HG02763 (cell line): ENCODE data around the gene ARFRP1.
A peak's percentile ranks its signal among the peaks of the same experiment; 100 is the strongest.
"Not testable (repeated sequence)": the region's sequence is repeated elsewhere in the genome, so short reads cannot be mapped to it uniquely, and the experiment has no call there.

Experiments
- ATAC-seq: cut with Tn5 transposase; IDR thresholded peaks from one replicate; pipeline ENCODE4 v1.9.1; 2021; ENCODE audit warnings: mild to moderate bottlenecking, moderate library complexity; ENCODE audit not compliant: unreplicated experiment

ARFRP1 gene

DNA sequence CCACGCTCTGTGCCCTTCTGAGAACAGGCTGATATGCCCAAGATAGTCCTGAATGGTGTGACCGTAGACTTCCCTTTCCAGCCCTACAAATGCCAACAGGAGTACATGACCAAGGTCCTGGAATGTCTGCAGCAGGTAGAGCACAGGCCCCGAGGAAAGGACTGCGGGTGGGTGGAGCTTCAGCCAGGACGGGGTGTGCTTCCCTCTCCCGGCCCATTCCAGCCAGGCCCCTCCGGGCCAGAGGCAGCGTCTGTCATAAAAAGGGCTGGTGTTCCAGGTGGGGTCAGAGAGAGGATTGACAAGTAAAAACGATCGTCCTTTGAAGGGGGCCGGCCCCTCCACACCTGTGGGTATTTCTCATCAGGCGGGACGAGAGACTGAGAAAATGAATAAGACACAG lies 48.4 kb downstream of the ARFRP1 start:
- ATAC-seq = no peak

DNA sequence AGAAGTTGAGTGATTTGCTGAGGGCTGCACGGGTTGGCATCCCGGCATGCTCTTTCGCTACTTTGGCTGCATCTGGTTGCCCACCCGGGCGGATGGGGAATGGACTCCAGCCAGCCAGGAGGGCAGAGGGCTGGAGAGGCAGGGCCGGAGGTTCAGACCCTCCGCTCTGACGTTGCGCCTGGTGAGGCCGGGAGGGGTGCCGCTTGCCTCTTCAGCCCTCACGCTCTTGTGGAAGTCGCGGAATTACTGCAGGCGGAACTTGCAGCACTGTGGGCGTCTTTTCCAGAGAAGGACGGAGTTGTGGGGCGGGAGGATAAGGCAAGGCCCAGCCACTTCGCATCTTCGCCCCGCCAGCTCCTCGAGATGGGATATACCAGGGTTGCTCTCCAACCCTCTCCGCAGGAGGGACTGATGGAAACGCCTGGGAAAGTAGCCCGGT lies 49.0 kb downstream of the ARFRP1 start:
- ATAC-seq = peak; percentile 19

DNA sequence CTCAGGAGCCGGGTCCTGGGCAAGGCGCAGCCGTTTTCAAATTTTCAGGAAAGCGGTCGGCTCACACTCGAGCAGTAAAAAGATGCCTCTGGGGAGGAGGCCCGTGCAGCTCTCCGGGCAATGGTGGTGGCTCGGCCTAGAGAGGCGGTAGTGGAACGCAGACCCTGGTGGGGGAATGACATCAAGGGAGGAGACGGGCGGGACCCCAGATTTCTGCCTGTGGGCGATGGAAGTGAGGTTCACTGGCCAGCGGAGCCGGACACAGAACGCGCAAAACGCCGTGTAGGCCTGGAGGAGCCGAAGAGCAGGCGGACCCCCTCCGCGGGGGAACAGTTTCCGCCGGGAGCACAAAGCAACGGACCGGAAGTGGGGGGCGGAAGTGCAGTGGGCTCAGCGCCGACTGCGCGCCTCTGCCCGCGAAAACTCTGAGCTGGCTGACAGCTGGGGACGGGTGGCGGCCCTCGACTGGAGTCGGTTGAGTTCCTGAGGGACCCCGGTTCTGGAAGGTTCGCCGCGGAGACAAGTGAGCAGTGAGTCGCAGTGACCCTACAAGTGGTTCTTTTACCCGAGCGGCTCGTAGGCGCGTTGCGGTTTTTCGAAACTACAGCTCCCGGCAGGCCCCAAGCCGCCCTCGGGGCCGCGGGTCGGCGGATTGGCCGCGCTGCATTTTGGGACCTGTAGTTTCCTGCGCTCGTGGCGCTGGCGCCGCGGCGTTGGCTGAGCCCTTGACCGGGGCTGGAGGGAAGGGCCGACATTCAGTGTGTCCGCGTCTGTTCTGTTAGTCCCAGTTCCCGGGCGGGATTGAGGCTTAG lies 49.6 kb downstream of the ARFRP1 start, which contains the start of gene RTEL1:
TSS of gene RTEL1 (plus strand) at position 376 of the 812 bp plus-strand sequence. CDS start 1,091 bp downstream, outside the sequence.
- peak; percentile 82 for ATAC-seq

DNA sequence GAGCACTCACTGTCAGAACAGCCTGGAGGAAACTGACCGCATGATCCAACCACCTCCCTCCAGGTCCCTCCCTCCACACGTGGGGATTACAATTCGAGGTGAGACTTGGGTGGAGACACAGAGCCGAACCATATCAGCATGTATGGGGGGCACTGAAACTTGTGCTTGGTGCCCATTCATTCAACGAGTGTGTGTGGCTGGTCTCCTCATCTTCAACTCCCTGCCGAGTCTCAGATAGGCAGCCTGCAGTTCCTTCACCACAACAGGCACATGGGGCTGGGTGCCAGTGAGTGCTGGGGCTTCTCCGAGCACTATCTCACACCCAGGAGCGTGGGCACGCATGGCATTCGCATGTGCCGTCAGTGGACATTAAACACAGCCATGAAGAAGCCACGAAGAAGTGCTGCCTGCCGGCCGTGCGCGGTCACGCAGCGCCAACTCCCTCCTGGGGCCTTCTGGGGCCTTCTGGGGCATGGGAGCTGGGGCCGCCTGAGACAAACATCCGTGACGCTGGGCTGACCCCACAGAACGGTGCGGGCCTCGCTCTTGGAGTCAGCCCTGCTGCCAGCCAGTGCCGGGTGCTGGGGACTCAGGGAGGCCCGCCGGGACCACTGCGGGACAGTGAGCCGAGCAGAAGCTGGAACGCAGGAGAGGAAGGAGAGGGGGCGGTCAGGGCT lies 50.4 kb downstream of the ARFRP1 start:
- no peak for ATAC-seq

DNA sequence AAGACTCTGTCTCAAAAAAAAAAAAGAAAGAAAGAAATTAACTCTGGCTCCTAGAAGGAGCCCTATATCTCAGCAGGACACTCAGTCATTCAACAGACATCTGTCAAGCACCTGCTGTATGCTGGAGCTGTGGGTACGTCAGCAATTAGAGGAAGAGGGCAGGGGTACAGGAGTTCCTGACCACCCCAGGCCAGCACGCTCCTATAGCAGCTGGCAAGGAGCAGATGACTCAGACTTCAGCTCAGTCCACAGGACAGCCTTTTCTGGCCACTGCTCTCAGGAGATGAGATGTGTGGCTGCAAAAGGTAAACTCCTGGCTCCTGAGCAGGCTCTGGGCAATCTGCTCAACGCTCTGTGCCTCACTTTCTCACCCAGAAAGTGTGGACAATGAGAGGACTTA lies 51.3 kb downstream of the ARFRP1 start:
- ATAC-seq = no peak

DNA sequence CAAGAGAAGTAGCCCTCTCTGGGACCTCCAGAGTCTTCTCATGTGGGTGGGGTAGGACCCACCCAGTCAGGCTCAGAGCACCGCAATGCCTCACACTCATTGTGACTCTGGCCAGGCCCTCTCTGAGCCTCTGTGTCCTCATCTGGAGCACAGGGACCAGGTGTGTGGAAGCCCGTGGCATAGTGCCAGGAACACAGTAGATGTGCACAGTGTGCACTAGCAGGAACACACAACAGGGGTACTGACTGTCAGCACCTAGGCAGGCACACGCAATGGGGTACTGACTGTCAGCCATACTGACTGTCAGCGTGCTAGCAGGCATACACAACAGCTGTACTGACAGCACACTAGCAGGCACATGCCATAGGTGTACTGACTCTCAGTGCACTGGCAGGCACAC lies 52.5 kb downstream of the ARFRP1 start:
- ATAC-seq = no peak

DNA sequence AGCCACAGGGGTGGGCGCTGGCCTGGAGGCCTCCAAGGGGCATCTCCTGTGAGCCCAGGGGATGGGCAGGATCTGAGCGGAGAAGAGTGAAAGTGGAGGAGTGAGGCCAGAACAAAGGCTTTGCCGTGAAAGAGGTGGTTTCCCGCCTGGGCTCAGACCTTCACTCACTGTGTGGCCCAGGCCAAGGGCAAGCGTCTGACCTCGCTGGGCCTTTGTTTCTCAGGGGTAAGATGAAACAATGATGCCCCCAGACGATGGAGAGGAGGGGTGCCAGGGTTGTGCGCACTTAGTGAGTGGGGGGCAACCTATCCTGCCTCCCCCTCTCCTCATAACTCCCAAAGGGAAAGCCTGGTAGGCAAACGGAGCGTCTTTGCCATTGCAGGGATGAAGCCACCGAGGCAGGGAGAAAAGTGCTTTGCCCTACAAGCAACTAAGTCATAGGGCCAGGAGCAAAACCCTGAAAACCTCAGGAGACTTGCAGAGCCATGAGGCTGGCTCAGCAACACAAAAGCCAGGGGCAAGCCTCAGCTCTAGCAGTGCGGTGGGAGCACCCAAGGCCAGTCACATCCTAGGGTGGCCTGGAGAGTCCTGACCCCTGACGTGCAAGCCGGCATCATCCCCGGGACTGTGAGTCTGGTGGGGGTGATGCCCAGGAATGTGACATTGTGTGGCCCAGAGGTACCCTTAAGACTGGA lies 53.7 kb downstream of the ARFRP1 start:
- no peak for ATAC-seq

DNA sequence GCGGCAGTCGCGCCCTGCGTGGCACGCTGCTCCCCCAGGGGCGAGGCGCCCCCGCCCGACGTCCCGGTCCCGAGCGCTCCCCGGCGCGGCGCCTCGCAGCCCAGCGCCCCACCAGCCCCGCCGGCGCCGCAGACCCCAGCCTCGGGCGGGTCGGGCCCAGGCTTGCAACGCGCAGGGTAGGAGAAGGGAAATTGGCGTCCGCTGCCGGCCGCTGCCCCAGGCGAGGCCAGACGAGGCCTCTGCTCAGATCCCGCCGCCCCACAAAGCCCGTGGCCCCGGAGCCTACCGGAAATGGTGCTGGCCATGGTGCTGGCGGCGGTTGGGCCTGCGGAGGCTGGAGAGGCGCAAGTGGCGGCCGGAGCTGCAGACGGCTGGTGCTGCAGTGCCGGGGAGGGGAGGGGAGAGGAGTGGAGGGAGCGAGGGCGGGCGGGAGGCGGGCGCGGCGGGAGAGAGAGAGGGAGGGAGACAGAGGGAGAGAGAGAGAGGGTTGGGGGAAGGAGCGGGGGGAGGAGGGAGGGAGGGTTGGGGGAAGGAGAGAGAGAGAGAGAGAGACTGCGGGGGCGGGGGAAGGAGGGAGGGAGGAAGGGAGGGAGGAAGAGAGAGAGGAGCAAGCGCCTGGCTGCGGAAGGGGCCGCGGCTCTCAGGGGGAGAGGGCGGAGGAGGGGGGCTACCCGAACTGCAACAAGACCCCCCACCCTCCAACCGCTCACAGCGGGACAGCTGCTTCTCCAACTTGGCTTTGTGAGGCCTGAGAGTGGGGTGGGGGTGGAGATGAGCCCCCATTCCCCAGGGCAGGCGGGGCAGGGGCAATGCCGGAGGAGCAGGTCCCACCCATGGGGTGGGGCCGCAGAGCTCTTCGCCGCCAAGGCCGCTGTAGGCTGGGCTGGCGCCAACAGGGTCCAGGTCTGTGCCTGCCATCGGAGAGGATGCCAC lies 54.5 kb downstream of the ARFRP1 start, which contains the start of gene STMN3:
TSS of gene STMN3 (minus strand) at position 384 of the 933 bp plus-strand sequence. CDS start at position 305, 79 bp downstream.
- no peak for ATAC-seq

DNA sequence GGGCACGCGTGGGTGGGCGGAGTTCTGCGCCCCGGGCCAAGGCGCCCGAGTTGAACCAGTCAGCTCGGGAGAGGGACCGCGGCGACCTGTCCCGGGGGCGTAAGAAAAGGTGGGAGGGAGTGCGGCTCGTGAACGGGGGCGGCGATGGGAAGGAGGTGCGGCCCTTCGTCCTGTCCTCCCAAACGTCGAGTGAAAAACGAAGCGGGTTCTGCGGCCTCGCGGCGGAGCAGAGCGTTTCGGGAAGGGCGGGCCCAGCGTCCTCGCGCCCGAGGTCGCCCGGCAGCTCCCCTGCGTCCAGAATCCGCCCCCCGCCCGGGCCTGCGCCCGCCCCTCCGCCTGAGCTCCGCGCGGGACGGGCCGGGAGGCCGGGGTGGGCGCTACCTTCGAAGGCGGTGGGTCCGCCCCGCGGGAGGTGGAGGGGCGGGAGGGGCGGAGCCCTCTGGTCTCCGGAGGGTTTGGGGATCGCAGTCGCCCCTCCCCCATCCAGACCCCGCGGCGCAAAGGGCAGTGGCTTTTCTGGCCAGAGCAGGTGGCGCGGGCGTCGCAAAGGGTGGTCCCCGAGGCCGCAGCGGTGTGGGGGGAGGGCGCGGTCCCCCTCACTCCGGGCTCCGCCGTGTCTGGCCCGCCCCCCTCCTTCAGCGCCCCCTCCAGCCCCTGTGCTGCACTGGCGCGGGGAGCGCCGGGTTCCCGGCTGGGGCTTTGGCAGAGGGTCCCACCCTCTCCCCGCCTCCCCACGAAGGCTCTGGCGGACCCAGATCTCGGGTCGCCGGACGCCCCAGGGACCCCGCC lies 55.4 kb downstream of the ARFRP1 start:
- ATAC-seq = no peak

DNA sequence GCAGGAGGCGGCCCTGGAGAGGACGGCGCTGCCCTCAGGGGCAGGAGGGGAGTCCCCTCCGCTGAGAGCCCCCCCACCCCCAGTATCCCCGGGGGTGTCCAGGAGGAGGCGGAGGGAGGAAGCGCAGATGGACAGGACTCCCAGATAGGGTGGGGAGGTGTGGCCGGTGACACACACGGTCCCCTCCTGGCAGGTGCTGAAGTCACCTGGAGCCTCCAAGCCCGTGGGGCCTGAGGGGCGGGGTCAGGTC lies 55.9 kb downstream of the ARFRP1 start:
- no peak for ATAC-seq

DNA sequence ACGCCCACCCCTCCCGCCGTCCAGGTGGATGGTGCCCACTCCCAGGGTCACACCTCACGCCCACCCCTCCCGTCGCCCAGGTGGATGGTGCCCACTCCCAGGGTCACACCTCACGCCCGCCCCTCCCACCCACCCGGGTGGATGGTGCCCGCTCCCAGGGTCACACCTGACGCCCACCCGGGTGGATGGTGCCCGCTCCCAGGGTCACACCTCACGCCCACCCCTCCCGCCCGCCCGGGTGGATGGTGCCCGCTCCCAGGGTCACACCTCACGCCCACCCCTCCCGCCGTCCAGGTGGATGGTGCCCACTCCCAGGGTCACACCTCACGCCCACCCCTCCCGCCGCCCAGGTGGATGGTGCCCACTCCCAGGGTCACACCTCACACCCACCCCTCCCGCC lies 57.3 kb downstream of the ARFRP1 start:
- not testable (repeated sequence) for ATAC-seq

DNA sequence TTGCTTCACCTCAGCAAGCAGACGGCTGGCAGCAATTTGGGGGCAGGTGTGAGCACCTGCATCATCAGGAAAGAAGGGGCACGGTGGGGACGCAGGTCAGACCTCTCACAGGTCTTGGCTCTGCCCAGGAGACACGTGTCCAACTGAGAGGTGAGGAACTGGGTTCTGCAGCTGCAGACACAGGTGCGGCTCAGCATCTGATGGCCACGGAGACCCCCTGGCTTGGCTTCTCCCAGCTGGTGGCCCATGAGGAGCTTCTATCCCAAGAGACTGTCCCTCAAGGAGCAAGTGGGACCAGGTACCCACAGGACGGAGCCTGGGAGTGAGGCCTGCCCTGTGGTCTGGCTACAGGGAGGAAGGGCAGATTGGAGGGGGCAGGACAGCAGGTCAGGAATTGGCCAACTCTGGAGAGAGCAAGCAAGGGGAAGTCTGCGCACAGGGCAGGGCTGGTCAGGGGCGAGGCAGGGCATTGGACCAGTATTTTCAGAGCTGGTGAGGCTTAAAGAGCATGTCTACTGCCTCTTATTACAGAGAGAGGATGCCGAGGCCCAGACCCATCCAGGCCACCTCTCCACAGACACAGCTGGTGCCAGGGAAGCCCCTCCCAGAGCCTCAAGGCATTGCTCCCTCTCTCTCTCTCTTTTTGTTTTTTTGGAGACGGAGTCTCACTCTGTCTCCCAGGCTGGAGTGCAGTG lies 58.7 kb downstream of the ARFRP1 start:
- no peak for ATAC-seq
